C4-2B (cell line): Measurements from ENCODE around the gene TSC22D4.

Experiments
- ZFX ChIP-seq: fragments of 450-650 bp; IDR thresholded peaks from 2 replicates; pipeline ENCODE4 v1.6.1; 2017
- TF ChIP-seq, protein P1 (sequence below): fragments of 450-650 bp; conservative IDR thresholded peaks from 2 replicates; pipeline ENCODE4 v1.5.1; 2017; ENCODE audit warnings: mild to moderate bottlenecking

DNA sequence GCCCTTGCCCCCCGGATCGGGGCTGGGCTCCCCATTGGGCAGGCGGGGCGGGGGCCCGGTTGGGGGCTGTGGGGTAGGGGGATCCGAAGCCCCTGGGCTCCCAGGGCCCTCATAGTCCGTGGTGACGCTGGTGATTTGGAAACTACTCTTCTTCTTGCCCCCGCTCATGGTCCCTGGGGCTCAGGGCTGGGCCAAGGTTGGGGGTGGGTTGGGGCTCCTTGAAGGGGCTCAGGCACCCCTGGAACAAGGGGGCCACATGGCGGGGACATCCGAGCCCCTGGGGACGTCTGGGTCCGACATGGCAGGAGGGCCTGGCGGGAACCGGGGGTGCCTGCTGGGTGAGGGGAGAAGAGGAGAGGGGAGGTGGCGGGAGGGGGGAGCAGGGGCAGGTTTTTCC lies 1.1 kb downstream of the TSC22D4 start:
- TF ChIP-seq, protein P1, sequence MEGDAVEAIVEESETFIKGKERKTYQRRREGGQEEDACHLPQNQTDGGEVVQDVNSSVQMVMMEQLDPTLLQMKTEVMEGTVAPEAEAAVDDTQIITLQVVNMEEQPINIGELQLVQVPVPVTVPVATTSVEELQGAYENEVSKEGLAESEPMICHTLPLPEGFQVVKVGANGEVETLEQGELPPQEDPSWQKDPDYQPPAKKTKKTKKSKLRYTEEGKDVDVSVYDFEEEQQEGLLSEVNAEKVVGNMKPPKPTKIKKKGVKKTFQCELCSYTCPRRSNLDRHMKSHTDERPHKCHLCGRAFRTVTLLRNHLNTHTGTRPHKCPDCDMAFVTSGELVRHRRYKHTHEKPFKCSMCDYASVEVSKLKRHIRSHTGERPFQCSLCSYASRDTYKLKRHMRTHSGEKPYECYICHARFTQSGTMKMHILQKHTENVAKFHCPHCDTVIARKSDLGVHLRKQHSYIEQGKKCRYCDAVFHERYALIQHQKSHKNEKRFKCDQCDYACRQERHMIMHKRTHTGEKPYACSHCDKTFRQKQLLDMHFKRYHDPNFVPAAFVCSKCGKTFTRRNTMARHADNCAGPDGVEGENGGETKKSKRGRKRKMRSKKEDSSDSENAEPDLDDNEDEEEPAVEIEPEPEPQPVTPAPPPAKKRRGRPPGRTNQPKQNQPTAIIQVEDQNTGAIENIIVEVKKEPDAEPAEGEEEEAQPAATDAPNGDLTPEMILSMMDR: no peak
- TF ChIP-seq ZFX: no peak
